ENCODE results near the gene COPG1.

DNA sequence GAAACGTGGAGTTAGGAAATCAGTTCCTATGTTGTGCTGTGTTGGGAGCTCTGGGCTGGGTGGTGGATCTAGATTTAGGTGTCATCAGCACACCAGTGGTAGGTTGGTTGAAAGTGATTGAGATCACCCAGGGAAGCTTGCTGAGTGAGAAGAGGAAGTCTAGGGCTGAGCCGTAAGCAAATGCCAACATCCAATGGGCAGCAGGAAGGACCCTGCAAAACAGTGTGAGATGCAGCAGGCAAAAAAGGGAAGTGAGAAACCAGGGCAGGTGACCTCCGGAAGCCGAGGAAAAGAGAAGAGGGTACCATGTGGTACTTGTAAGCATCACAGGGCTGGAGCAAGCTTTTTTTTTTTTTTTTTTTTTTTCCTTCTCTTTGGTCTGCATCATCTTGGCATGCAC is 15.9 kb upstream of the COPG1 start:
- TF ChIP-seq MAFK (IDR thresholded peaks at IDR 0.05; ENCODE audit: low read depth, low read length) (no peak), POLR2A (IDR thresholded peaks at IDR 0.05; ENCODE audit: low read depth, low read length) (no peak), CHD1 (IDR thresholded peaks at IDR 0.05; ENCODE audit: low read depth, low read length) (no peak)
- TF ChIP-seq, protein P1, sequence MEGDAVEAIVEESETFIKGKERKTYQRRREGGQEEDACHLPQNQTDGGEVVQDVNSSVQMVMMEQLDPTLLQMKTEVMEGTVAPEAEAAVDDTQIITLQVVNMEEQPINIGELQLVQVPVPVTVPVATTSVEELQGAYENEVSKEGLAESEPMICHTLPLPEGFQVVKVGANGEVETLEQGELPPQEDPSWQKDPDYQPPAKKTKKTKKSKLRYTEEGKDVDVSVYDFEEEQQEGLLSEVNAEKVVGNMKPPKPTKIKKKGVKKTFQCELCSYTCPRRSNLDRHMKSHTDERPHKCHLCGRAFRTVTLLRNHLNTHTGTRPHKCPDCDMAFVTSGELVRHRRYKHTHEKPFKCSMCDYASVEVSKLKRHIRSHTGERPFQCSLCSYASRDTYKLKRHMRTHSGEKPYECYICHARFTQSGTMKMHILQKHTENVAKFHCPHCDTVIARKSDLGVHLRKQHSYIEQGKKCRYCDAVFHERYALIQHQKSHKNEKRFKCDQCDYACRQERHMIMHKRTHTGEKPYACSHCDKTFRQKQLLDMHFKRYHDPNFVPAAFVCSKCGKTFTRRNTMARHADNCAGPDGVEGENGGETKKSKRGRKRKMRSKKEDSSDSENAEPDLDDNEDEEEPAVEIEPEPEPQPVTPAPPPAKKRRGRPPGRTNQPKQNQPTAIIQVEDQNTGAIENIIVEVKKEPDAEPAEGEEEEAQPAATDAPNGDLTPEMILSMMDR (conservative IDR thresholded peaks at IDR 0.05; ENCODE audit: low read depth, low read length), result no peak

All from IMR-90 (cell line).